Activated B cell treated with CpG ODN at 0.5 μM for 24 hours (primary cell): ENCODE results near the gene POP4. TPM values are rescaled to one million over a fixed set of nuclear protein-coding genes. Genes with fewer than 3 reads are reported as not detected.

Source experiments
- ATAC-seq: fragments of 200-7000 bp; cut with Tn5 transposase; one replicate; pipeline ENCODE4 v1.10.0; 2021; ENCODE audit warnings: low read depth, mild to moderate bottlenecking, moderate library complexity
- CTCF ChIA-PET: fragments of 350-600 bp; sonication (Branson Sonifier 250); formaldehyde crosslinking; loops from one replicate; lab custom pipeline; 2021; ENCODE audit warnings: antibody characterized with exemption; lab: Charles Lee
- POLR2A ChIA-PET: fragments of 350-600 bp; sonication (Branson Sonifier 250); formaldehyde crosslinking; loops from one replicate; lab custom pipeline; 2021; ENCODE audit warnings: antibody characterized with exemption; lab: Charles Lee
- DNase-seq: peaks from one replicate; pipeline ENCODE4 v3.0.0; 2022
- H3K27ac Mint-ChIP-seq: one replicate; pipeline ENCODE4 v1.8.0; 2020; ENCODE audit warnings: mixed read lengths
- H3K27me3 Mint-ChIP-seq: one replicate; pipeline ENCODE4 v1.8.0; 2021; ENCODE audit warnings: mixed read lengths
- H3K36me3 Mint-ChIP-seq: one replicate; pipeline ENCODE4 v1.8.0; 2021; ENCODE audit warnings: low read depth, mixed read lengths
- H3K4me1 Mint-ChIP-seq: one replicate; pipeline ENCODE4 v1.8.0; 2021; ENCODE audit warnings: mixed read lengths
- H3K4me3 Mint-ChIP-seq: one replicate; pipeline ENCODE4 v1.8.0; 2020; ENCODE audit warnings: mild to moderate bottlenecking, mixed read lengths
- H3K9me3 Mint-ChIP-seq: one replicate; pipeline ENCODE4 v1.8.0; 2020; ENCODE audit warnings: mixed read lengths
- CTCF ChIP-seq: fragments of 200-600 bp; IDR thresholded peaks from one replicate; pipeline ENCODE4 v1.8.0; 2022; ENCODE audit warnings: antibody characterized with exemption, mild to moderate bottlenecking
- intact Hi-C: fragments of 100-400 bp; cut with micrococcal nuclease; formaldehyde crosslinking; loops from one replicate; pipeline ENCODE4 v1.15.1; 2024
- total RNA-seq: library from RNA; stranded (reverse); gene quantifications from 2 replicates; pipeline ENCODE4 v1.2.3, GENCODE V29; 2022

The POP4 gene
- total RNA-seq, 1 donor from 2014 or later: 74.5 TPM

GRCh38 chr19:29603308-29603707 lies 2.8 kb upstream of the POP4 start:
- no peak overlapping the region for H3K27ac Mint-ChIP-seq
- ChIA-PET CTCF (no interaction called here), POLR2A (no interaction called here)
- H3K4me1 Mint-ChIP-seq: peaks cover 15% of the 10 kb centered on the region
- TF ChIP-seq CTCF: no peak
- no peak overlapping the region for H3K4me3 Mint-ChIP-seq
- H3K9me3 Mint-ChIP-seq: no peaks in the 10 kb centered on the region
- no peak for ATAC-seq
- DNase-seq: no peak
- intact Hi-C loops: no loop called here
- H3K27me3 Mint-ChIP-seq: no peaks in the 10 kb centered on the region
- peaks cover 12% of the 10 kb centered on the region for H3K36me3 Mint-ChIP-seq

- Mint-ChIP-seq H3K27me3 (no peaks in the 10 kb centered on the region), H3K4me1 (peaks cover 25% of the 10 kb centered on the region), H3K4me3 (peak overlapping the region; percentile 100), H3K9me3 (no peaks in the 10 kb centered on the region), H3K36me3 (peaks cover 38% of the 10 kb centered on the region), H3K27ac (peak overlapping the region; percentile 100)
- TF ChIP-seq CTCF: no peak
- no peak for DNase-seq
- peak; percentile 10 for ATAC-seq
- CTCF ChIA-PET: interaction anchor here (1.5 to 3.3 kb wide), 6 partner anchors 58 to 110 kb away, joined by 5 to 45 read pairs (median 8); partner anchors contain the start of genes C19orf12 and PLEKHF1
- POLR2A ChIA-PET: interaction anchor here (0.5 to 4.2 kb wide), 31 partner anchors 9 to 1813 kb away, joined by 3 to 101 read pairs (median 5); partner anchors contain the start of genes C19orf12, PLEKHF1 and URI1
- intact Hi-C loops: loop anchor here (1.0 to 5.0 kb wide), 5 partner anchors 59 to 1814 kb away; partner anchors contain the start of genes PLEKHF1 and URI1
Measured at GRCh38 chr19:29606420-29606747, 301 bp downstream of the POP4 start.

GRCh38 chr19:29609636-29610035 lies 3.6 kb downstream of the POP4 start:
- H3K4me3 Mint-ChIP-seq: no peak overlapping the region
- ChIA-PET POLR2A (interaction anchor here (3.8 kb wide), 1 partner anchor 106 kb away, joined by 47 read pairs; the partner anchor contains the start of gene C19orf12), CTCF (interaction anchor here (0.9 to 4.7 kb wide), 12 partner anchors 10 to 113 kb away, joined by 3 to 118 read pairs (median 5); partner anchors contain the start of genes C19orf12 and PLEKHF1)
- H3K27ac Mint-ChIP-seq: no peak overlapping the region
- no peaks in the 10 kb centered on the region for H3K27me3 Mint-ChIP-seq
- peaks cover 30% of the 10 kb centered on the region for H3K4me1 Mint-ChIP-seq
- DNase-seq (no peak), ATAC-seq (no peak)
- H3K9me3 Mint-ChIP-seq: no peaks in the 10 kb centered on the region
- H3K36me3 Mint-ChIP-seq: peaks cover 65% of the 10 kb centered on the region
- intact Hi-C loops: loop anchor here (1.0 to 5.0 kb wide), 6 partner anchors 56 to 1817 kb away; partner anchors contain the start of gene PLEKHF1
- no peak for TF ChIP-seq CTCF

- H3K4me3 Mint-ChIP-seq: no peak overlapping the region
- H3K27me3 Mint-ChIP-seq: no peaks in the 10 kb centered on the region
- CTCF ChIA-PET: interaction anchor here (0.8 to 4.7 kb wide), 17 partner anchors 10 to 120 kb away, joined by 3 to 118 read pairs (median 5); partner anchors contain the start of genes C19orf12 and PLEKHF1
- ATAC-seq (no peak), DNase-seq (no peak)
- H3K4me1 Mint-ChIP-seq: peaks cover 27% of the 10 kb centered on the region
- H3K9me3 Mint-ChIP-seq: no peaks in the 10 kb centered on the region
- TF ChIP-seq CTCF: no peak
- intact Hi-C loops: loop anchor here (1.0 kb wide), 5 partner anchors 55 to 263 kb away; partner anchors contain the start of gene PLEKHF1
- peaks cover 70% of the 10 kb centered on the region for H3K36me3 Mint-ChIP-seq
- no peak overlapping the region for H3K27ac Mint-ChIP-seq
- POLR2A ChIA-PET: interaction anchor here (0.8 to 3.8 kb wide), 4 partner anchors 55 to 106 kb away, joined by 3 to 47 read pairs (median 4); partner anchors contain the start of genes C19orf12 and PLEKHF1
Measured at GRCh38 chr19:29610213-29610573, 4.1 kb downstream of the POP4 start.

GRCh38 chr19:29610574-29611271 lies 4.6 kb downstream of the POP4 start:
- Mint-ChIP-seq H3K4me3 (no peak overlapping the region), H3K27ac (peak overlapping the region; percentile 83), H3K27me3 (no peaks in the 10 kb centered on the region), H3K36me3 (peaks cover 75% of the 10 kb centered on the region), H3K4me1 (peaks cover 27% of the 10 kb centered on the region), H3K9me3 (no peaks in the 10 kb centered on the region)
- ChIA-PET POLR2A (interaction anchor here (0.6 to 3.8 kb wide), 6 partner anchors 54 to 215 kb away, joined by 3 to 47 read pairs (median 4); partner anchors contain the start of genes C19orf12 and PLEKHF1), CTCF (interaction anchor here (0.8 to 4.7 kb wide), 18 partner anchors 9 to 120 kb away, joined by 3 to 118 read pairs (median 4); partner anchors contain the start of genes C19orf12 and PLEKHF1)
- peak; percentile 32 for TF ChIP-seq CTCF
- ATAC-seq: peak; percentile 80
- intact Hi-C loops: loop anchor here (1.0 kb wide), 5 partner anchors 55 to 263 kb away; partner anchors contain the start of gene PLEKHF1
- DNase-seq: peak; percentile 65
